IPS DF 6.9 (cell line): ENCODE results near the gene BEND7.
"Not testable (repeated sequence)": the region's sequence is repeated elsewhere in the genome, so short reads cannot be mapped to it uniquely, and the experiment has no call there.

Experiments used
- DNase-seq: peaks from one replicate; pipeline ENCODE4 v3.0.0-alpha.2; 2013; ENCODE audit warnings: low read depth, low spot score
- H3K27ac ChIP-seq: one replicate; pipeline ENCODE4 v1.5.1; 2013; ENCODE audit warnings: low read length, control low read depth
- H3K27me3 ChIP-seq: 2 replicates; pipeline ENCODE4 v1.6.1; 2013; ENCODE audit warnings: mild to moderate bottlenecking, low read length; ENCODE audit not compliant: control insufficient read depth, insufficient read depth
- H3K36me3 ChIP-seq: 2 replicates; pipeline ENCODE4 v1.6.1; 2013; ENCODE audit warnings: low read length; ENCODE audit not compliant: control insufficient read depth, insufficient read depth
- H3K4me1 ChIP-seq: 2 replicates; pipeline ENCODE4 v1.6.1; 2013; ENCODE audit warnings: low read length; ENCODE audit not compliant: control insufficient read depth, insufficient read depth
- H3K4me3 ChIP-seq: 2 replicates; pipeline ENCODE4 v1.5.1; 2013; ENCODE audit warnings: mild to moderate bottlenecking, low read length
- H3K9me3 ChIP-seq: 2 replicates; pipeline ENCODE4 v1.6.1; 2013; ENCODE audit warnings: low read length, inconsistent platforms; ENCODE audit not compliant: control insufficient read depth, insufficient read depth
- WGBS: extraction: QIAGEN DNeasy Blood & Tissue Kit; methylation state at CpG from one replicate; pipeline ENCODE4 v1.1.7; 2013; ENCODE audit warnings: mixed read lengths, missing lambda C conversion rate; ENCODE audit not compliant: insufficient read length, insufficient coverage; 5-methylcytosine and 5-hydroxymethylcytosine counted together

BEND7 gene

GRCh38 chr10:13453896-13454295, 74.9 kb downstream of the BEND7 start:
- H3K4me3 ChIP-seq = no peak overlapping the region
- DNase-seq = no peak
- no peaks in the 10 kb centered on the region for H3K27me3 ChIP-seq
- no peaks in the 10 kb centered on the region for H3K36me3 ChIP-seq
- no peaks in the 10 kb centered on the region for H3K9me3 ChIP-seq
- no CpG with 5 or more reads among the region's 8 CpGs for WGBS
- H3K27ac ChIP-seq = no peak overlapping the region
- H3K4me1 ChIP-seq = no peaks in the 10 kb centered on the region

GRCh38 chr10:13450069-13450468, 78.7 kb downstream of the BEND7 start:
- no peaks in the 10 kb centered on the region for H3K27me3 ChIP-seq
- WGBS = no CpG with 5 or more reads among the region's 4 CpGs
- H3K36me3 ChIP-seq = no peaks in the 10 kb centered on the region
- no peak overlapping the region for H3K4me3 ChIP-seq
- H3K9me3 ChIP-seq = no peaks in the 10 kb centered on the region
- H3K27ac ChIP-seq = no peak overlapping the region
- no peak for DNase-seq
- H3K4me1 ChIP-seq = no peaks in the 10 kb centered on the region

DNA sequence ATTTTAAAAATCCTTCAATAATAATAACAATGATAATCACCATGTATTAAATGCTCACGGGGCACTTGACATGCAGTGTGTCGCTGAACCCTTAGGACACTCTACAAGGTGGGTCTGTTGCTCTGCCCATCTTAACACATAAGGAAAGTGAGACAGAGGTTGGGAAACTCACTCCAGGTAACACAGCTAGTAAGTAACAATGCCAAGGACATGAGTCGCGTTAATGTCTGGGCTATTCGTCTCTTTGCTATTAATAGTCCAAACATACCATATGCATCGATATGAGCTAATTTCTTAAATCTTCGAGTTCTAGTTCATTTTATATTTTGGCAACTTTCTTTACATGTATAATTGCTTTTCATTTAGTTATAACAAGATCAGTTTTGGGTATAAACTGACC, 79.5 kb downstream of the BEND7 start:
- no CpG with 5 or more reads among the region's 7 CpGs for WGBS
- no peaks in the 10 kb centered on the region for H3K9me3 ChIP-seq
- no peaks in the 10 kb centered on the region for H3K4me1 ChIP-seq
- H3K27ac ChIP-seq = no peak overlapping the region
- DNase-seq = no peak
- H3K36me3 ChIP-seq = no peaks in the 10 kb centered on the region
- no peaks in the 10 kb centered on the region for H3K27me3 ChIP-seq
- no peak overlapping the region for H3K4me3 ChIP-seq

GRCh38 chr10:13448216-13448615, 80.6 kb downstream of the BEND7 start:
- Histone ChIP-seq H3K27me3 (no peaks in the 10 kb centered on the region), H3K4me3 (no peak overlapping the region), H3K36me3 (no peaks in the 10 kb centered on the region), H3K4me1 (no peaks in the 10 kb centered on the region), H3K27ac (no peak overlapping the region), H3K9me3 (no peaks in the 10 kb centered on the region)
- no CpG with 5 or more reads among the region's 8 CpGs for WGBS
- DNase-seq = no peak

GRCh38 chr10:13445656-13446400, 83.0 kb downstream of the BEND7 start:
- DNase-seq = no peak
- WGBS = no CpG with 5 or more reads among the region's 8 CpGs
- no peaks in the 10 kb centered on the region for H3K27me3 ChIP-seq
- H3K36me3 ChIP-seq = no peaks in the 10 kb centered on the region
- H3K4me1 ChIP-seq = no peaks in the 10 kb centered on the region
- no peaks in the 10 kb centered on the region for H3K9me3 ChIP-seq
- H3K4me3 ChIP-seq = no peak overlapping the region
- no peak overlapping the region for H3K27ac ChIP-seq

GRCh38 chr10:13441476-13441875, 87.3 kb downstream of the BEND7 start:
- no CpG with 5 or more reads among the region's 7 CpGs for WGBS
- DNase-seq = no peak
- Histone ChIP-seq H3K27me3 (peaks cover 2% of the 10 kb centered on the region; the same call in 1 of the 2 replicates), H3K36me3 (no peaks in the 10 kb centered on the region), H3K9me3 (no peaks in the 10 kb centered on the region), H3K4me1 (no peaks in the 10 kb centered on the region), H3K27ac (no peak overlapping the region), H3K4me3 (no peak overlapping the region)

GRCh38 chr10:13440185-13441061, 88.4 kb downstream of the BEND7 start:
- Histone ChIP-seq H3K27ac (no peak overlapping the region), H3K36me3 (no peaks in the 10 kb centered on the region), H3K4me3 (peak overlapping the region; percentile 23; the same call in 1 of the 2 replicates), H3K9me3 (no peaks in the 10 kb centered on the region), H3K4me1 (no peaks in the 10 kb centered on the region), H3K27me3 (peaks cover 2% of the 10 kb centered on the region; the same call in 1 of the 2 replicates)
- DNase-seq = no peak
- WGBS = no CpG with 5 or more reads among the region's 30 CpGs

DNA sequence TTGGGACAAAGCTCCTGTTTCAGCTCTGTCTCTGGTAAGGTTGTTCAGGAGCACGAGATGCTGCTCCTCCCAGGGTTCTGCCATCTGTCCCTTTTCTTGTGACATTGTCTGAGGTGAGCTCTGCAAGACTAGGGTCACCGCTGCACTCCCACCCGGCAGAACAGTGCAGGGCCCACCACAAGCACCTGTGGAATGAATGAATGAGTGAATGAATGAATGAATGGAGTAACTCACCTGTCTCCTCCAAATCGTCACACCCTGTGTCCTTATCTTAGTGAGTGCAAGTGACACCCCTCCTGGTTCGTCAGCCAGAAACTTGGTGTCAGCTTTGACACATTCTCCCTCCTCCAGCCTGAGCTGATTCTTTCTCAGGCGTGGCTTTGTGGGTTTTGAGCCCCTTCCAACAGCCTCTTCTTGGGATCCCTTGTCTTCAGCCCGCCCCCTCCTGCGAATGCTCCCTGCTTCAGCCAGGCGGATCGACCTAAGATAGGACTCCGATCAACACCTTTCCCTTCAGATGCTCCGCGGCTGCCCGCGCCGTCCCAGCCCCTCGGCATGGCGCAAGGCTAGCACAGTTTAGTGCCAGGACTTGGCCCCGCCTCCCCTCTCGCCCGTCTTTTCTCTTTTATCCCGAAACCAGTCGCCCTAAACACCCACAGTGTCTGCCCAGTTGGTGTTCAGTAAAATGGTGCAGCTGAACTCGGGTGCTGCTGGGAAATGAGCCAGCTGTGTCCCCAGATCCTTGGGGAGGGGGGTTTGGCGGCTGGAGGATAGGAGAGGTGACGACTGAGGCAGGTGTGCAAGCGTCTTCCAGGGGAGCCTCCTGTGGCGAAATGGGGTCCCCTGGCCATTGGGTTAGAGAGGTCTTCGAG, 89.3 kb downstream of the BEND7 start:
- Histone ChIP-seq H3K9me3 (no peaks in the 10 kb centered on the region), H3K4me3 (no peak overlapping the region), H3K4me1 (no peaks in the 10 kb centered on the region), H3K36me3 (no peaks in the 10 kb centered on the region), H3K27me3 (peaks cover 2% of the 10 kb centered on the region; the same call in 1 of the 2 replicates), H3K27ac (no peak overlapping the region)
- DNase-seq = no peak
- WGBS = no CpG with 5 or more reads among the region's 29 CpGs

DNA sequence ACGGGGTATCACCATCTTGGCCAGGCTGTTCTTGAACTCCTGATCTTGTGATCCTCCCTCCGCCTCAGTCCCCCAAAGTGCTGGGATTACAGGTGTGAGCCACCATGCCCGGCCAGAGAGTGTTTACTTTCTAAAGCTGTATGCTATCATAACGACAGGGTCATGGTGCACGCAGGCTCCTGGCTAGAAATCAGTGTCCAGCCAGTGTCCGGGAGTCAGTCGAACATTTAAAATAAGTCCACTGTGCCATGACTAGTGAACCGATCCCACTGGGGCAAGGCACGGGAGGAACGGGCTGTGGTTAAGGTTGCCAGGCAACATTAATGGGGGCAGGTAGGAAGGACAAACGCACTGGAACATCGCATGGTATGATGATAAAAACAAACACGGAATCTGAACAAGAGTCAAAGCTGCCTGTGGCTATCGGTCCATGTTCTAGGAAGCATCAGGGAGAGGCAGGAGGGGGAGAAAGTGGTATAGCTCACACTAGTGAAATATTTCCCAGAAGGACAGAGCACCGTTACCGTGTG, 91.7 kb downstream of the BEND7 start:
- no peak overlapping the region for H3K4me3 ChIP-seq
- H3K4me1 ChIP-seq = no peaks in the 10 kb centered on the region
- DNase-seq = no peak
- no CpG with 5 or more reads among the region's 16 CpGs for WGBS
- no peaks in the 10 kb centered on the region for H3K36me3 ChIP-seq
- H3K9me3 ChIP-seq = no peaks in the 10 kb centered on the region
- peaks cover 2% of the 10 kb centered on the region; the same call in 1 of the 2 replicates for H3K27me3 ChIP-seq
- H3K27ac ChIP-seq = no peak overlapping the region

- H3K4me3 ChIP-seq, H3K27ac ChIP-seq, H3K4me1 ChIP-seq, H3K27me3 ChIP-seq, DNase-seq, H3K9me3 ChIP-seq, H3K36me3 ChIP-seq: not testable (repeated sequence)
- WGBS = no CpG with 5 or more reads among the region's 8 CpGs
Measured at GRCh38 chr10:13427943-13428342, 100.9 kb downstream of the BEND7 start.
